Measurements from ENCODE around the gene MRPS11. TPM values are rescaled to one million over a fixed set of nuclear protein-coding genes. Genes with fewer than 3 reads are reported as not detected.
A peak's percentile ranks its signal among the peaks of the same experiment; 100 is the strongest.

The MRPS11 gene
- total and polyA plus RNA-seq, 9 of the 15 experiments (the other 6 are each of a cell fraction or from before 2014, with no cell fraction given): 28.3 to 83.2 (median 53.1) TPM

- DNase-seq (ENCODE audit: extremely low read depth in 1 of 4, low spot score in 3 of 4): peak; percentile 57 to 64 (median 60)
- ChIA-PET CTCF (ENCODE audit: low intra/inter-chr PET ratio) (interaction anchor here (0.5 kb wide), 1 partner anchor 19 kb away, joined by 5 read pairs; no protein-coding TSS in a partner anchor), POLR2A (interaction anchor here (0.5 to 3.1 kb wide), 5 partner anchors 10 to 192 kb away, joined by 3 to 16 read pairs (median 4); partner anchors contain the start of genes AEN, MRPL46 and MRPS11)
- Histone ChIP-seq H4K20me1 (replicated peaks; ENCODE audit: control insufficient read depth, insufficient read depth, low read length) (0 out of 2 replicates have a peak, but pooled peaks cover 6% of the 10 kb centered on the region), H3K9me3 (replicated peaks; ENCODE audit: control insufficient read depth, insufficient read depth, low read depth, low read length) (no peaks in the 10 kb centered on the region), H3K27ac (ENCODE audit: extremely low read depth, low read depth, low read length) (no peak overlapping the region), H3K27me3 (ENCODE audit: control insufficient read depth in 2 of 2, insufficient read depth in 2 of 2, low read length in 2 of 2) (peaks cover 4 to 6% of the 10 kb centered on the region in 2 experiments; a peak in 2 of 5 replicates), H2AFZ (ENCODE audit: low read depth, low read length) (no peak overlapping the region), H3K9ac (ENCODE audit: insufficient read depth in 1 of 2, low read depth in 2 of 2, low read length in 2 of 2) (no peak overlapping the region), H3K79me2 (ENCODE audit: control insufficient read depth, insufficient read depth, low read length) (no peaks in the 10 kb centered on the region), H3K4me2 (ENCODE audit: insufficient read depth, low read length) (no peak overlapping the region), H3K9me1 (ENCODE audit: control insufficient read depth, insufficient read depth, low read length) (no peaks in the 10 kb centered on the region), H3K4me1 (replicated peaks in 1 of 2; ENCODE audit: control insufficient read depth in 2 of 2, insufficient read depth in 2 of 2, low read length in 2 of 2) (no peaks in the 10 kb centered on the region; a peak in 1 of 5 replicates), H3K4me3 (no peak overlapping the region), H3K36me3 (ENCODE audit: control insufficient read depth, insufficient read depth, low read length) (peaks cover 24% of the 10 kb centered on the region)
- 27% methylated on average over 9 of the region's 9 CpGs for WGBS (ENCODE audit: insufficient coverage, low coverage, missing lambda C conversion rate)
- intact Hi-C loops (cut with micrococcal nuclease): loop anchor here (5.0 kb wide), 2 partner anchors 208 to 1538 kb away; no protein-coding TSS in a partner anchor
- BruUV-seq (replicated peaks): no TSS peak
- in situ Hi-C loops (cut with MboI): no loop called here
- ATAC-seq: peak; percentile 90
- FAIRE-seq: peak; percentile 87
- TF ChIP-seq ARID3B (CRISPR knock-in tag; IDR thresholded peaks at IDR 0.05; ENCODE audit: borderline replicate concordance) (no peak), ELF1 (tag; IDR thresholded peaks at IDR 0.05) (no peak), CREM (IDR thresholded peaks at IDR 0.05; ENCODE audit: low read depth) (peak; percentile 61; the same call in 1 of the 2 replicates), DPF2 (IDR thresholded peaks at IDR 0.05) (no peak), CREB1 (IDR thresholded peaks at IDR 0.05) (no peak), CREB1 (CRISPR knock-in tag; IDR thresholded peaks at IDR 0.05) (0 out of 2 replicates have a peak, but pooled peaks have one; percentile 19), MAX (CRISPR knock-in tag; IDR thresholded peaks at IDR 0.05) (no peak), REST (IDR thresholded peaks at IDR 0.05; ENCODE audit: borderline replicate concordance) (peak; percentile 14; the same call in 1 of the 2 replicates), REST (CRISPR knock-in tag; IDR thresholded peaks at IDR 0.05; ENCODE audit: low read depth) (no peak), MYNN (IDR thresholded peaks at IDR 0.05) (peak; percentile 44; the same call in 1 of the 2 replicates), MYNN (CRISPR knock-in tag; IDR thresholded peaks at IDR 0.05) (no peak), ATF1 (CRISPR knock-in tag; IDR thresholded peaks at IDR 0.05) (no peak), ATF1 (tag; IDR thresholded peaks at IDR 0.05) (peak; percentile 13; the same call in 1 of the 2 replicates)
Measured at GRCh38 chr15:88454867-88455810, 12.4 kb upstream of the MRPS11 start.

Measured in K562 (cell line).